Mucosa of descending colon (tissue), 3 donors: ENCODE data around the gene SLC1A2. TPM values are rescaled to one million over a fixed set of nuclear protein-coding genes. Genes with fewer than 3 reads are reported as not detected.

Source experiments
- ATAC-seq: fragments of 200-7000 bp; cut with Tn5 transposase; one replicate; pipeline ENCODE4 v1.9.1; 2020; ENCODE audit warnings: mild to moderate bottlenecking, moderate library complexity
- DNase-seq, 3 donors: peaks; one replicate each; pipeline ENCODE4 v3.0.0-alpha.2; 2020
- H3K36me3 ChIP-seq: fragments of 200-600 bp; one replicate; pipeline ENCODE4 v1.8.0; 2021; ENCODE audit warnings: low read depth, mild to moderate bottlenecking
- H3K4me1 ChIP-seq: fragments of 200-600 bp; one replicate; pipeline ENCODE4 v1.8.0; 2021; ENCODE audit warnings: low read depth, mild to moderate bottlenecking
- H3K4me3 ChIP-seq: fragments of 200-600 bp; one replicate; pipeline ENCODE4 v1.8.0; 2021; ENCODE audit warnings: mild to moderate bottlenecking
- H3K9me3 ChIP-seq: fragments of 200-600 bp; one replicate; pipeline ENCODE4 v1.8.0; 2021; ENCODE audit warnings: mild to moderate bottlenecking
- intact Hi-C, 2 donors: fragments of 100-400 bp; cut with DNase I in 1 of 2; cut with micrococcal nuclease in 1 of 2; formaldehyde crosslinking; loops; one replicate each; pipeline versions ENCODE4 v1.11.0 to v1.11.1; 2022; cut with DNase I, micrococcal nuclease
- total RNA-seq, 3 donors: library from RNA; stranded (reverse); fragmentation: NEBNext Ultra II Directional in 2 of 3; extraction: Animal tissue kit (Norgen Biotek cat#: 25700) in 2 of 3; gene quantifications; one replicate each; pipeline versions ENCODE4 v1.2.1 to v1.2.4, GENCODE V29; 2021 to 2023
- TF ChIP-seq, protein P1 (sequence below): fragments of 200-600 bp; IDR thresholded peaks from one replicate; pipeline ENCODE4 v1.8.0; 2022; ENCODE audit warnings: antibody characterized with exemption, mild to moderate bottlenecking
- donor health status: DM: no; HTN: no; CAD: no; lungs with moderate emphysema.
- donor health status: DM: no; HTN: no; CAD: no.
- donor health status: DM: no; HTN: yes; CAD: no.

The SLC1A2 gene
- total RNA-seq, 3 donors from 2014 or later: 0.12 to 1.1 (median 0.32) TPM

DNA sequence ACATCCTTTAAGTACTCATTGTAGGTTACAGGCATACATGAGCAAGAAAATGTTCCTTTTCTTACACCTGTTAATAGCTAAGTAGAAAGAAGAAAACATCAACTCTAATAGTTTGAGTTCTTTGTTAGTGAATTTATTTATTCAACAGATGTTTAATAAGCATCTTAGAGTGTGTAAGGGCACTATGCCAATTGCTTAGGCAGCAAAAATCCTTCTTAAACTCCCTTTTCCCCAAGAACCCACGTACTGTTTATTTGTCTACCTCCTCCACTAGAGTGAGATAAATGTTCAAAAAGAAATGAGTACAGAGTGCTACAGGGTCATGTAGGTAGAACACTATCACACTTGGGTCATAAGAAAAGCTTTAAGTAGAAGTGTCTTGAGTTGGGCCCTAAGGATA is 149.0 kb downstream of the SLC1A2 start:
- H3K36me3 ChIP-seq: no peaks in the 10 kb centered on the region
- H3K4me3 ChIP-seq: no peak overlapping the region
- DNase-seq (no peak), ATAC-seq (no peak)
- TF ChIP-seq, protein P1, sequence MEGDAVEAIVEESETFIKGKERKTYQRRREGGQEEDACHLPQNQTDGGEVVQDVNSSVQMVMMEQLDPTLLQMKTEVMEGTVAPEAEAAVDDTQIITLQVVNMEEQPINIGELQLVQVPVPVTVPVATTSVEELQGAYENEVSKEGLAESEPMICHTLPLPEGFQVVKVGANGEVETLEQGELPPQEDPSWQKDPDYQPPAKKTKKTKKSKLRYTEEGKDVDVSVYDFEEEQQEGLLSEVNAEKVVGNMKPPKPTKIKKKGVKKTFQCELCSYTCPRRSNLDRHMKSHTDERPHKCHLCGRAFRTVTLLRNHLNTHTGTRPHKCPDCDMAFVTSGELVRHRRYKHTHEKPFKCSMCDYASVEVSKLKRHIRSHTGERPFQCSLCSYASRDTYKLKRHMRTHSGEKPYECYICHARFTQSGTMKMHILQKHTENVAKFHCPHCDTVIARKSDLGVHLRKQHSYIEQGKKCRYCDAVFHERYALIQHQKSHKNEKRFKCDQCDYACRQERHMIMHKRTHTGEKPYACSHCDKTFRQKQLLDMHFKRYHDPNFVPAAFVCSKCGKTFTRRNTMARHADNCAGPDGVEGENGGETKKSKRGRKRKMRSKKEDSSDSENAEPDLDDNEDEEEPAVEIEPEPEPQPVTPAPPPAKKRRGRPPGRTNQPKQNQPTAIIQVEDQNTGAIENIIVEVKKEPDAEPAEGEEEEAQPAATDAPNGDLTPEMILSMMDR: no peak
- intact Hi-C loops: no loop called here
- H3K4me1 ChIP-seq: no peaks in the 10 kb centered on the region
- H3K9me3 ChIP-seq: no peaks in the 10 kb centered on the region

DNA sequence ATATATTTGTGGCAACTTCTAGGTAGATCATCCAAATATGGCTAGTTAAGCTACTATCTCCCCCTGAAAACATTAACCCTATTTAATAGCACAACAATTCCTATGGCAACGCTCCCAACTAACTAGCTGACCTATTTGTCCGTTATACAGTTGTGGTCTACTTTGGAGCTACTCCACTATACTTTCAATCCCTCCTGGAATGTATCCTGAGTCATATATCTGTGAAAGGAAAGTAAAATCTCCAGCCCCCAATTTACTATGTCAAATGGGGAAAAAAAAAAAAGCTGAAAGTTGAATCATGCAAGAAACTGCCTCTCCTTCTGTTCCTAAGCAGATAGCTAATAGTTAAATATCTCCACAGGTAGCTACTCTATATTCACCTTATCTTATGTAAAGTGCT is 151.9 kb downstream of the SLC1A2 start:
- DNase-seq (no peak), ATAC-seq (no peak)
- Histone ChIP-seq H3K4me3 (no peak overlapping the region), H3K9me3 (no peaks in the 10 kb centered on the region), H3K36me3 (no peaks in the 10 kb centered on the region), H3K4me1 (no peaks in the 10 kb centered on the region)
- intact Hi-C loops: no loop called here
- TF ChIP-seq, protein P1: no peak

DNA sequence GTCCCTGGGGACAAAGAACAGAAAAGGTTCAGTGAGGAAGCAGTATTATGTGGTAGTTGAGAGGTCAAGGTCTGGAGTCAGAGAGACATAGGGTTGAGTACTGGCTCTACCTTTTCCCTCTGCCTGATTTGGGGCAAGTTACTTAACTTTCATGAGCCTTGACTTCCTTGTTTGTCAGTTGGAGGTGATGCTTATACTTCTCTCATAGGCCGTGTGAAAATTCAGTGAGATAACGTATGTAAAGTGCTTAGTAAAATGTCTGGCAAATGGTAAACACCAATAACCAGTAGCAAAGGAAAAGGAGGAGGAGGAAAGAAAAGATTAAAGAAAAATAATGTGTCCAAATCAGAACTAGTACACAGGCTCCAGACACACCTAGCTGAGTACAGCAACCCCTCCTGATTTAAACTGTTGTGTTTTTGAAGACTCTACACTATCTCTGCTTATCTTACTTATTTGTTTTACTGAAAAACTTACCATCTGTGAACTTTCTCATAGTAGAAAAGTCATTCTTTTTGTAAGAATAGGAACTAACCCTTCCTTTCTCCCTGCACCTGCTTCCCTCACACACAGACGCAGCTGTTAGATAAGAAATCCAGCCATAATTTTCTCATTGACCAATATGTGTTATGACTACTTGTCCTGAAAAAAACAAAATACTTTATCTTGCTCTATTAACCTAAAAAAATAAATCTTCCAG is 153.5 kb downstream of the SLC1A2 start:
- no peak overlapping the region for H3K4me3 ChIP-seq
- TF ChIP-seq, protein P1: no peak
- no peaks in the 10 kb centered on the region for H3K9me3 ChIP-seq
- H3K36me3 ChIP-seq: no peaks in the 10 kb centered on the region
- intact Hi-C loops: no loop called here
- no peaks in the 10 kb centered on the region for H3K4me1 ChIP-seq
- ATAC-seq (no peak), DNase-seq (no peak)

DNA sequence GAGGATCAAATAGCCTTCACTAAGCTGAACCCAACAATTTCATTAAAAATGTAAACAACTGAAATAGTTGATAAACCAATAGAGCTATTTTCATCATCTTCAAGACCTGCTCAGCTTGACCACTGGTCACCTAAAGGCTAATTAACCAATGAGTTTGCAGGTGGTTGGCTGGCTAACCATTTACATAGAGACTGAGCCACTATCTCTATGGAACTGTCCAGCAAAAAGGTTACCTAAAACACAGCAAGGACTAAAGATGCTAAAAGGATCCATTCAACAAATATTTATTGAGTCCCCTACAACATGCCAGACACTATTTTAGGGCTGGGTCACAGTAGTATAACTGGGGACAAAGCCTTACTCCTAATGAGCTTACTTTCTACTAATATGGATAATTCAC is 156.6 kb downstream of the SLC1A2 start:
- TF ChIP-seq, protein P1: no peak
- no peak for DNase-seq
- Histone ChIP-seq H3K36me3 (no peaks in the 10 kb centered on the region), H3K4me3 (no peak overlapping the region), H3K9me3 (no peaks in the 10 kb centered on the region), H3K4me1 (no peaks in the 10 kb centered on the region)
- intact Hi-C loops: no loop called here
- no peak for ATAC-seq

DNA sequence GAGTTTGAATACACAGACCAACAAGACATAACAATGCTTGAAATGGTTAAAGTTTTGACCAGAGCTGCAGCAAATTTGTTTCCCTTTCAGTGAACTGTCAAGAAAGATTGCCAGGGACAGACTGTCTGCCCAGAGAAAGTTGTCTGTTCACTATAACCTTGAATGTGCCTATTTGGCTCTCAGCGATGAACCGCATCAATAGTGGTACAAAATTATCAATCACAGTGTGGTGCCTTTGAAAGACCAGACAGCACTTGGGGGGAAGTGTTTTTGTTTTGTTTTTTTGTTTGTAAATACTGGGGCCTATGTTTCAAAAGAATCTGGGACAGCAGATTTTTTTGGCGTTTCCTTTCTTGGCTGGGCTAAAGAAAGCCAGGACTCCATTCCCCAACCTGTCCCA is 157.3 kb downstream of the SLC1A2 start:
- H3K4me1 ChIP-seq: no peaks in the 10 kb centered on the region
- no peak overlapping the region for H3K4me3 ChIP-seq
- intact Hi-C loops: no loop called here
- no peaks in the 10 kb centered on the region for H3K36me3 ChIP-seq
- TF ChIP-seq, protein P1: no peak
- DNase-seq (no peak), ATAC-seq (no peak)
- no peaks in the 10 kb centered on the region for H3K9me3 ChIP-seq

DNA sequence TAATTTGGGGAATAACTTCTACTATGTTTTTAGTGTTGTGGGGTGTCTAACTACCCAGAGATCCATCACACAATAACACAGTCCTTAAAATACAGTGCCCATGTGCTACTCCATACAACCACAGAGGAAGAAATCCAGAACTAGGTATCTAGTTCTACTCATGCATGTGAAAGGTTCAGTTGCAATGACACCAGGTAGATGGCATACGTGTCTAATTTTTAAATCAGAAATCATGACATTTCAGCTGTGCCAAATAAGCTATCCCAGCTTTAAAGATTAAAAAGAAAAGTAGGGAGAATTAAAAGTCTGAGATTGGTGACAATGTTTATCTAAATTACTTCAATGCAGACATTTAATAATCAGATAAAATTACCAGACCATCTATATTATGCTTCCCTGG is 158.2 kb downstream of the SLC1A2 start:
- Histone ChIP-seq H3K4me3 (no peak overlapping the region), H3K36me3 (no peaks in the 10 kb centered on the region), H3K4me1 (no peaks in the 10 kb centered on the region), H3K9me3 (no peaks in the 10 kb centered on the region)
- ATAC-seq (no peak), DNase-seq (no peak)
- intact Hi-C loops: no loop called here
- TF ChIP-seq, protein P1: no peak
